CD4-positive, alpha-beta T cell treated with Interleukin-4 for 1 hour (primary cell): ENCODE results near the gene MIOX.

Experiments used
- DNase-seq, 2 donors: peaks; one replicate each; pipeline ENCODE4 v3.0.0-alpha.2; 2020 to 2022

The MIOX gene

GRCh38 chr22:50455201-50455600, 31.5 kb upstream of the MIOX start:
- DNase-seq, result no peak

GRCh38 chr22:50456026-50456425, 30.6 kb upstream of the MIOX start:
- no peak for DNase-seq

GRCh38 chr22:50456466-50457234, 30.0 kb upstream of the MIOX start:
- no peak for DNase-seq

- no peak for DNase-seq
Measured at GRCh38 chr22:50459016-50459415, 27.6 kb upstream of the MIOX start.

- DNase-seq, result no peak
Measured at GRCh38 chr22:50459496-50460140, 27.0 kb upstream of the MIOX start.

GRCh38 chr22:50460938-50461337, 25.7 kb upstream of the MIOX start:
- DNase-seq, result no peak

GRCh38 chr22:50461536-50461935, 25.1 kb upstream of the MIOX start:
- DNase-seq, result no peak

GRCh38 chr22:50461979-50462540, 24.6 kb upstream of the MIOX start:
- DNase-seq, result no peak

GRCh38 chr22:50463188-50463900, 23.3 kb upstream of the MIOX start:
- no peak for DNase-seq

- DNase-seq, result no peak
Measured at GRCh38 chr22:50464451-50464850, 22.2 kb upstream of the MIOX start.

GRCh38 chr22:50465066-50465930, 21.4 kb upstream of the MIOX start:
- no peak for DNase-seq

- no peak for DNase-seq
Measured at GRCh38 chr22:50467341-50467740, 19.3 kb upstream of the MIOX start.

- no peak for DNase-seq
Measured at GRCh38 chr22:50467773-50468440, 18.8 kb upstream of the MIOX start.

- no peak for DNase-seq
Measured at GRCh38 chr22:50468626-50469025, 18.0 kb upstream of the MIOX start.

- peak; percentile 97 to 98 for DNase-seq
Measured at GRCh38 chr22:50469377-50470305, 17.0 kb upstream of the MIOX start.

- DNase-seq, result peak in 1 of 2 donors; percentile 21
Measured at GRCh38 chr22:50470491-50470890, 16.2 kb upstream of the MIOX start.

- no peak for DNase-seq
Measured at GRCh38 chr22:50471197-50471847, 15.3 kb upstream of the MIOX start.

GRCh38 chr22:50471962-50472361, 14.7 kb upstream of the MIOX start:
- DNase-seq, result no peak

GRCh38 chr22:50473088-50473487, 13.6 kb upstream of the MIOX start:
- DNase-seq, result peak; percentile 63 to 72
